HFFc6 (cell line): ENCODE results near the gene CCDC12. TPM values are rescaled to one million over a fixed set of nuclear protein-coding genes. Genes with fewer than 3 reads are reported as not detected.

Source experiments
- DNase-seq: peaks from one replicate; pipeline ENCODE4 v3.0.0-alpha.2; 2018
- H3K27ac Mint-ChIP-seq: 2 replicates; pipeline ENCODE4 v1.8.0; 2020; ENCODE audit warnings: mild to moderate bottlenecking, mixed read lengths
- H3K27me3 Mint-ChIP-seq: 2 replicates; pipeline ENCODE4 v1.8.0; 2021; ENCODE audit warnings: mild to moderate bottlenecking, moderate library complexity, mixed read lengths; ENCODE audit not compliant: insufficient read depth
- H3K36me3 Mint-ChIP-seq: 2 replicates; pipeline ENCODE4 v1.8.0; 2021; ENCODE audit warnings: low read depth, mixed read lengths
- H3K4me1 Mint-ChIP-seq: 2 replicates; pipeline ENCODE4 v1.8.0; 2020; ENCODE audit warnings: low read depth, mixed read lengths
- H3K4me3 Mint-ChIP-seq: 2 replicates; pipeline ENCODE4 v1.8.0; 2020; ENCODE audit warnings: mild to moderate bottlenecking, moderate library complexity, mixed read lengths
- H3K9me3 Mint-ChIP-seq: 2 replicates; pipeline ENCODE4 v1.8.0; 2020; ENCODE audit warnings: mild to moderate bottlenecking, mixed read lengths
- CTCF ChIP-seq: fragments of 200-600 bp; sonication (generic); IDR thresholded peaks from 2 replicates; pipeline ENCODE4 v1.5.0; 2021; ENCODE audit warnings: antibody characterized with exemption, mild to moderate bottlenecking
- total RNA-seq, 6 experiments: library from RNA; stranded (reverse); fragmentation: NEBNext Ultra II Directional; extraction: Animal tissue kit (Norgen Biotek cat#: 25700); gene quantifications; 2 replicates in 1 of 6; 3 replicates in 5 of 6; pipeline ENCODE4 v1.2.3, GENCODE V29; 2021

CCDC12 gene
- total RNA-seq, 6 experiments from 2014 or later = 21.3 to 27.9 (median 27.2) TPM

- Mint-ChIP-seq H3K27me3 (peaks cover 16% of the 10 kb centered on the region), H3K9me3 (no peaks in the 10 kb centered on the region), H3K36me3 (no peaks in the 10 kb centered on the region), H3K27ac (no peak overlapping the region), H3K4me1 (no peaks in the 10 kb centered on the region), H3K4me3 (no peak overlapping the region)
- no peak for TF ChIP-seq CTCF
- no peak for DNase-seq
These were observed 82.3 kb downstream of the CCDC12 start for GRCh38 chr3:46894256-46894655.

- no peak for TF ChIP-seq CTCF
- Mint-ChIP-seq H3K4me1 (no peaks in the 10 kb centered on the region), H3K36me3 (no peaks in the 10 kb centered on the region), H3K4me3 (no peak overlapping the region), H3K27me3 (peaks cover 16% of the 10 kb centered on the region), H3K27ac (no peak overlapping the region), H3K9me3 (no peaks in the 10 kb centered on the region)
- DNase-seq = no peak
These were observed 82.8 kb downstream of the CCDC12 start for GRCh38 chr3:46893763-46894162.

- no peak for TF ChIP-seq CTCF
- H3K4me3 Mint-ChIP-seq = no peak overlapping the region
- no peak overlapping the region for H3K27ac Mint-ChIP-seq
- H3K27me3 Mint-ChIP-seq = peaks cover 18% of the 10 kb centered on the region
- no peaks in the 10 kb centered on the region for H3K36me3 Mint-ChIP-seq
- DNase-seq = no peak
- H3K9me3 Mint-ChIP-seq = no peaks in the 10 kb centered on the region
- H3K4me1 Mint-ChIP-seq = no peaks in the 10 kb centered on the region
These were observed 83.3 kb downstream of the CCDC12 start for GRCh38 chr3:46893146-46893748.

DNA sequence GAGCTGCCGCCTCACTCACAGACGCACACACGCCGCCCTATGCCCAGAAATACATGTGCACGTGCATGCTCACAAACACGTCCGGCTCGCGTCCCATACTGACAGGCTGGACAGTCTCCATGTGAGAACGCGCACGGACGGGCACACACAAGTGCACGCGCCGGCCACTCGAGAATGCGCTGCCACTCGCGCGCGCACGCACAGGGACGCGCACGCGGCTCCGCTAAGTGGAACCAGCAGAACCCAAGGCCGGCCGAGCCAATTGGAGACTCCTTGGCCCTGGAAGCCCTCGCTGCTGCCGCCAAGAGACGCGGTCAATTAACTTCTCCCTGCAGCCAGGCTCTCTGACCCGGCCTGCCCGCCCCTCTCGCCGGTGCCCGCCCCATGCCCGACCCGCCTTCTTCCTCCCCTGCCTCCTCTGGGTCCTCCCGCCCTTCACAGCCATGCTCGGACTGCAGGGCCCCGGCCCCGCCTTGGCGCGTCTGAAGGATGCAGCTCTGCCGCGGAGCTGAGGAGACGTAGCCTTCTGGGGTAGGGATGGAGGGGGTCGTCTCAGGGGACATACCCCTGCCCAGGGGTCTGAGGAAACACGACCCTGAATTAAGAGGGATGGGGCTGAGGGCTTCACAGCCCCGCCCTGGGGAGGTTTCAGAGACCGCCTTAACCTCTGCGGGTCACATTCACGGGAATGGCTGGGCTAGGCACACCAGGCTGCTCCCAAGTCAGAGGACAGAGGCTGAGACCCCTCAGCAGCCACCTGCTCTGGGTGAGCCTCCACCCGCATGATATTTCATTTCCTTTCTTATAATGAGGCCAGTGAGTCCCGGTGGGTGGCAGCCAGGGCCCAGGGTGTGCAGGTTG lies 84.0 kb downstream of the CCDC12 start:
- H3K9me3 Mint-ChIP-seq = no peaks in the 10 kb centered on the region
- DNase-seq = peak; percentile 70
- peaks cover 19% of the 10 kb centered on the region for H3K27me3 Mint-ChIP-seq
- no peak overlapping the region for H3K27ac Mint-ChIP-seq
- peak overlapping the region; percentile 79 for H3K4me3 Mint-ChIP-seq
- H3K4me1 Mint-ChIP-seq = no peaks in the 10 kb centered on the region
- H3K36me3 Mint-ChIP-seq = no peaks in the 10 kb centered on the region
- TF ChIP-seq CTCF = no peak

DNA sequence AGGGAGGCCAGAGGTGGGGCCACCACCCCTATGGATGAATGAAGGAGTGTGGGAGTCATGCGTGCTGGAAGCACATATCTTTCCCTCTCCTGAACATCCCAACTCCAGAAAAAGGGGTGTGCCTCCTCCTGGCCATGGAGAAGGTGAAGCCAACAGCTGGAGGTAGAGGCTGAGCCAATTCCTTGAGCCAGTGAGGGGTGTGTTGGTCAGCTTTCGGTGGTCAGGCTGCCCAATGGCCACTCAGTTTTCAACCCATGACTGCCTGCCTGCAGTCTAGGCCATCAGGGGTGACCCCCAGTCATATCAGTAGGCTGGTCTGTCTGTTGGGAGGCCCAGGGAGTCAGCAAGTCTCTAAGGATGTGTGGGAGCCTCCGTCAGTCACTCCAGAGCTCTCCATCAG lies 85.4 kb downstream of the CCDC12 start:
- peaks cover 27% of the 10 kb centered on the region for H3K27me3 Mint-ChIP-seq
- no peak for TF ChIP-seq CTCF
- no peak overlapping the region for H3K4me3 Mint-ChIP-seq
- H3K9me3 Mint-ChIP-seq = no peaks in the 10 kb centered on the region
- no peaks in the 10 kb centered on the region for H3K36me3 Mint-ChIP-seq
- no peaks in the 10 kb centered on the region for H3K4me1 Mint-ChIP-seq
- no peak for DNase-seq
- no peak overlapping the region for H3K27ac Mint-ChIP-seq
